ENCODE data around the gene DLGAP1. TPM values are rescaled to one million over a fixed set of nuclear protein-coding genes. Genes with fewer than 3 reads are reported as not detected.

DLGAP1 gene
- total and polyA plus RNA-seq, 2 experiments from 2014 or later, result 17.0 to 48.5 TPM

DNA sequence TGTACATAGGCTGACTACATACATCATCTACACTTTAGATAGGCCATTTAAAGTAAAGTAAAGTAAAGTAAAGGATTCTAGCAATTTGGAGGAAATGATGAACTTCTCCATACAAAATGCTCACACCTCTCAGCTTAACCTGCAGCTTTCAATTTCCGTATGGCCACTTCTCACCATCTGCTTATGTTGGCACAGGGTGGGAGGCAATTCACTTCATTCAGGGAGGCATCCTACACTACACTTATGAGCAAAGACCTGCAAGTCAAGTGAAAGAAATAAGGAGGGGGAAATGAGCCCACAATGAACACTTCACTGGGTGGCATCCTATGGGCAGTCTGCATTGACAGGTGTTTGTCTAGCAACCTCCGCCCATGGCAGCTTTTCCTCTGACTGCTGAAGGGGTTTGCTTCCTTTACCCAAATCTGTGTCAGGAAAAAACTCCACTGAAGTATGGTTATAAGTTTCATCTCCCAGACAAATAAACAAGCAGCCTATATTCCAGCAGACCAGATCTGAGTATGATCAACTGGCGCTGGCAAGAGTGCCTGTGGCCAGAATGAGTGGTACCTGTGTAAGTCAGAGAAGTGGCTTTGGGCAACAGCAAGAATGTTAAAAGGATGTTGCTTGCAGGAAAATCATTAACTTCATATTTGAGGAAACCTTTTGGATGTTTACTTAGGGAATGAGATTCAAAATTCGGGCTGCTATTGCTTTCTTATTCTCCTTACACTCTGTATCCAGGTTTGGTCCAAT, 556.1 kb downstream of the DLGAP1 start (continued):
- TF ChIP-seq, protein P1, sequence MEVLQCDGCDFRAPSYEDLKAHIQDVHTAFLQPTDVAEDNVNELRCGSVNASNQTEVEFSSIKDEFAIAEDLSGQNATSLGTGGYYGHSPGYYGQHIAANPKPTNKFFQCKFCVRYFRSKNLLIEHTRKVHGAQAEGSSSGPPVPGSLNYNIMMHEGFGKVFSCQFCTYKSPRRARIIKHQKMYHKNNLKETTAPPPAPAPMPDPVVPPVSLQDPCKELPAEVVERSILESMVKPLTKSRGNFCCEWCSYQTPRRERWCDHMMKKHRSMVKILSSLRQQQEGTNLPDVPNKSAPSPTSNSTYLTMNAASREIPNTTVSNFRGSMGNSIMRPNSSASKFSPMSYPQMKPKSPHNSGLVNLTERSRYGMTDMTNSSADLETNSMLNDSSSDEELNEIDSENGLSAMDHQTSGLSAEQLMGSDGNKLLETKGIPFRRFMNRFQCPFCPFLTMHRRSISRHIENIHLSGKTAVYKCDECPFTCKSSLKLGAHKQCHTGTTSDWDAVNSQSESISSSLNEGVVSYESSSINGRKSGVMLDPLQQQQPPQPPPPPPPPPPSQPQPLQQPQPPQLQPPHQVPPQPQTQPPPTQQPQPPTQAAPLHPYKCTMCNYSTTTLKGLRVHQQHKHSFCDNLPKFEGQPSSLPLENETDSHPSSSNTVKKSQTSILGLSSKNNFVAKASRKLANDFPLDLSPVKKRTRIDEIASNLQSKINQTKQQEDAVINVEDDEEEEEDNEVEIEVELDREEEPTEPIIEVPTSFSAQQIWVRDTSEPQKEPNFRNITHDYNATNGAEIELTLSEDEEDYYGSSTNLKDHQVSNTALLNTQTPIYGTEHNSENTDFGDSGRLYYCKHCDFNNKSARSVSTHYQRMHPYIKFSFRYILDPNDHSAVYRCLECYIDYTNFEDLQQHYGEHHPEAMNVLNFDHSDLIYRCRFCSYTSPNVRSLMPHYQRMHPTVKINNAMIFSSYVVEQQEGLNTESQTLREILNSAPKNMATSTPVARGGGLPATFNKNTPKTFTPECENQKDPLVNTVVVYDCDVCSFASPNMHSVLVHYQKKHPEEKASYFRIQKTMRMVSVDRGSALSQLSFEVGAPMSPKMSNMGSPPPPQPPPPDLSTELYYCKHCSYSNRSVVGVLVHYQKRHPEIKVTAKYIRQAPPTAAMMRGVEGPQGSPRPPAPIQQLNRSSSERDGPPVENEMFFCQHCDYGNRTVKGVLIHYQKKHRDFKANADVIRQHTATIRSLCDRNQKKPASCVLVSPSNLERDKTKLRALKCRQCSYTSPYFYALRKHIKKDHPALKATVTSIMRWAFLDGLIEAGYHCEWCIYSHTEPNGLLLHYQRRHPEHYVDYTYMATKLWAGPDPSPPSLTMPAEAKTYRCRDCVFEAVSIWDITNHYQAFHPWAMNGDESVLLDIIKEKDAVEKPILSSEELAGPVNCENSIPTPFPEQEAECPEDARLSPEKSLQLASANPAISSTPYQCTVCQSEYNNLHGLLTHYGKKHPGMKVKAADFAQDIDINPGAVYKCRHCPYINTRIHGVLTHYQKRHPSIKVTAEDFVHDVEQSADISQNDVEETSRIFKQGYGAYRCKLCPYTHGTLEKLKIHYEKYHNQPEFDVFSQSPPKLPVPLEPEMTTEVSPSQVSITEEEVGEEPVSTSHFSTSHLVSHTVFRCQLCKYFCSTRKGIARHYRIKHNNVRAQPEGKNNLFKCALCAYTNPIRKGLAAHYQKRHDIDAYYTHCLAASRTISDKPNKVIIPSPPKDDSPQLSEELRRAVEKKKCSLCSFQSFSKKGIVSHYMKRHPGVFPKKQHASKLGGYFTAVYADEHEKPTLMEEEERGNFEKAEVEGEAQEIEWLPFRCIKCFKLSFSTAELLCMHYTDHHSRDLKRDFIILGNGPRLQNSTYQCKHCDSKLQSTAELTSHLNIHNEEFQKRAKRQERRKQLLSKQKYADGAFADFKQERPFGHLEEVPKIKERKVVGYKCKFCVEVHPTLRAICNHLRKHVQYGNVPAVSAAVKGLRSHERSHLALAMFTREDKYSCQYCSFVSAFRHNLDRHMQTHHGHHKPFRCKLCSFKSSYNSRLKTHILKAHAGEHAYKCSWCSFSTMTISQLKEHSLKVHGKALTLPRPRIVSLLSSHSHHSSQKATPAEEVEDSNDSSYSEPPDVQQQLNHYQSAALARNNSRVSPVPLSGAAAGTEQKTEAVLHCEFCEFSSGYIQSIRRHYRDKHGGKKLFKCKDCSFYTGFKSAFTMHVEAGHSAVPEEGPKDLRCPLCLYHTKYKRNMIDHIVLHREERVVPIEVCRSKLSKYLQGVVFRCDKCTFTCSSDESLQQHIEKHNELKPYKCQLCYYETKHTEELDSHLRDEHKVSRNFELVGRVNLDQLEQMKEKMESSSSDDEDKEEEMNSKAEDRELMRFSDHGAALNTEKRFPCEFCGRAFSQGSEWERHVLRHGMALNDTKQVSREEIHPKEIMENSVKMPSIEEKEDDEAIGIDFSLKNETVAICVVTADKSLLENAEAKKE (CRISPR knock-in tag; IDR thresholded peaks at IDR 0.05), result no peak

GRCh38 chr18:3892152-3892551, 563.0 kb downstream of the DLGAP1 start:
- 0 out of 3 replicates have a peak, but pooled peaks cover 2% of the 10 kb centered on the region for H3K36me3 Mint-ChIP-seq (ENCODE audit: low read depth)
- no peak overlapping the region for H3K27ac ChIP-seq (ENCODE audit: low read depth)
- no peaks in the 10 kb centered on the region for H3F3A ChIP-seq (replicated peaks; ENCODE audit: low read depth)
- H3K4me1 ChIP-seq (ENCODE audit: insufficient read depth), result no peaks in the 10 kb centered on the region
- no peak overlapping the region for H3K4me3 Mint-ChIP-seq
- no peaks in the 10 kb centered on the region for H4K20me1 ChIP-seq (replicated peaks; ENCODE audit: insufficient read depth)
- no peaks in the 10 kb centered on the region for H3K36me3 ChIP-seq (ENCODE audit: insufficient read depth)
- no peak overlapping the region for H3K27ac Mint-ChIP-seq
- no peak overlapping the region for H2AFZ ChIP-seq
- ATAC-seq, result no peak
- H3K27me3 Mint-ChIP-seq (ENCODE audit: insufficient read depth, low read depth, poor library complexity), result no peaks in the 10 kb centered on the region
- H3K9me3 Mint-ChIP-seq, result no peaks in the 10 kb centered on the region
- no peaks in the 10 kb centered on the region for H3K9me2 ChIP-seq (ENCODE audit: insufficient read depth)
- H3K79me2 ChIP-seq (replicated peaks; ENCODE audit: insufficient read depth), result no peaks in the 10 kb centered on the region
- H3K27me3 ChIP-seq (ENCODE audit: insufficient read depth), result no peaks in the 10 kb centered on the region
- H3K4me1 Mint-ChIP-seq, result 0 out of 3 replicates have a peak, but pooled peaks cover 2% of the 10 kb centered on the region
- no peak for DNase-seq (ENCODE audit: low spot score)
- H3K4me3 ChIP-seq, result no peak overlapping the region
- H3K4me2 ChIP-seq, result no peak overlapping the region
- no peak for TF ChIP-seq EZH2 (IDR thresholded peaks at IDR 0.05; ENCODE audit: low read depth, unreplicated experiment)
- TF ChIP-seq, protein P1 (CRISPR knock-in tag; IDR thresholded peaks at IDR 0.05), result no peak
- TF ChIP-seq STAT1 (IDR thresholded peaks at IDR 0.05; ENCODE audit: unreplicated experiment), result no peak
- no peak for TF ChIP-seq ZNF331 (CRISPR knock-in tag; IDR thresholded peaks at IDR 0.05; ENCODE audit: low read depth)
- no peak for TF ChIP-seq CREB1 (CRISPR knock-in tag; IDR thresholded peaks at IDR 0.05; ENCODE audit: low read depth)
- TF ChIP-seq JUNB (IDR thresholded peaks at IDR 0.05; ENCODE audit: unreplicated experiment), result no peak

Measured in GM23338 (cell line).